ENCODE measurements around the gene HSD3B7. TPM values are rescaled to one million over a fixed set of nuclear protein-coding genes. Genes with fewer than 3 reads are reported as not detected.

Gene HSD3B7
- total RNA-seq, 6 donors from 2014 or later: 10.5 to 38.8 (median 21.3) TPM

DNA sequence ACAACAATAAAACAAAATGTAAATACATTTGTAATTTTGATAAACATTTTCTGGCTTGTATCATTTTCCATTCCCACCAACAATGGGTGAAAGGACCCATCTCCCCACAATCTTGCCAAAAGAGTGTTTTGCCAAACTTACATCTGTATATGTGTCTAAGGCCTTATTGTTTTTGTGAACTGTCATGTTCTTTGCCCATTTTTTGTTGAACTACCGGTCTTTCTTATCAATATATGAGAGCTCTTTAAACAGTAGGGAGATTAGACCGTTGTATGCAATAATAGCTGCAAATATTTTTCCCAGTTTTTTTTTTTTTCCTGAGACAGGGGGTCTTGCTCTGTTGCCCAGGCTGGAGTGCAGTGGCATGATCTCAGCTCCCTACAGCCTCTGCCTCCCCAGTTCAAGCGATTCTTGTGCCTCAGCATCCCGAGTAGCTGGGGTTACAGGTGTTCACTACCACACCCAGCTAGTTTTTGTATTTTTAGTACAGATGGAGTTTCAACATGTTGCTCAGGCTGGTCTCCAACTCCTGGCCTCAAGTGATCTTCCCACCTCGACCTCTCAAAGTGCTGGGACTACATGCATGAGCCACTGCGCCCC is 38.7 kb downstream of the HSD3B7 start:
- TF ChIP-seq, protein P1, sequence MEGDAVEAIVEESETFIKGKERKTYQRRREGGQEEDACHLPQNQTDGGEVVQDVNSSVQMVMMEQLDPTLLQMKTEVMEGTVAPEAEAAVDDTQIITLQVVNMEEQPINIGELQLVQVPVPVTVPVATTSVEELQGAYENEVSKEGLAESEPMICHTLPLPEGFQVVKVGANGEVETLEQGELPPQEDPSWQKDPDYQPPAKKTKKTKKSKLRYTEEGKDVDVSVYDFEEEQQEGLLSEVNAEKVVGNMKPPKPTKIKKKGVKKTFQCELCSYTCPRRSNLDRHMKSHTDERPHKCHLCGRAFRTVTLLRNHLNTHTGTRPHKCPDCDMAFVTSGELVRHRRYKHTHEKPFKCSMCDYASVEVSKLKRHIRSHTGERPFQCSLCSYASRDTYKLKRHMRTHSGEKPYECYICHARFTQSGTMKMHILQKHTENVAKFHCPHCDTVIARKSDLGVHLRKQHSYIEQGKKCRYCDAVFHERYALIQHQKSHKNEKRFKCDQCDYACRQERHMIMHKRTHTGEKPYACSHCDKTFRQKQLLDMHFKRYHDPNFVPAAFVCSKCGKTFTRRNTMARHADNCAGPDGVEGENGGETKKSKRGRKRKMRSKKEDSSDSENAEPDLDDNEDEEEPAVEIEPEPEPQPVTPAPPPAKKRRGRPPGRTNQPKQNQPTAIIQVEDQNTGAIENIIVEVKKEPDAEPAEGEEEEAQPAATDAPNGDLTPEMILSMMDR (IDR thresholded peaks at IDR 0.05): no peak
- no peak for TF ChIP-seq POLR2A (IDR thresholded peaks at IDR 0.05)
- TF ChIP-seq POLR2AphosphoS5 (IDR thresholded peaks at IDR 0.05): no peak
- no peak for TF ChIP-seq EP300 (IDR thresholded peaks at IDR 0.05)
- no peaks in the 10 kb centered on the region for H3K36me3 ChIP-seq
- no peak for DNase-seq
- H3K27ac ChIP-seq: no peak overlapping the region
- H3K9me3 ChIP-seq: no peaks in the 10 kb centered on the region
- ATAC-seq (ENCODE audit: low FRiP score in 2 of 2): no peak
- no peak overlapping the region for H3K4me3 ChIP-seq
- no peaks in the 10 kb centered on the region for H3K4me1 ChIP-seq
- no peaks in the 10 kb centered on the region for H3K27me3 ChIP-seq
- WGBS, 2 donors: 70 to 75% methylated on average over 6 of the region's 6 CpGs

DNA sequence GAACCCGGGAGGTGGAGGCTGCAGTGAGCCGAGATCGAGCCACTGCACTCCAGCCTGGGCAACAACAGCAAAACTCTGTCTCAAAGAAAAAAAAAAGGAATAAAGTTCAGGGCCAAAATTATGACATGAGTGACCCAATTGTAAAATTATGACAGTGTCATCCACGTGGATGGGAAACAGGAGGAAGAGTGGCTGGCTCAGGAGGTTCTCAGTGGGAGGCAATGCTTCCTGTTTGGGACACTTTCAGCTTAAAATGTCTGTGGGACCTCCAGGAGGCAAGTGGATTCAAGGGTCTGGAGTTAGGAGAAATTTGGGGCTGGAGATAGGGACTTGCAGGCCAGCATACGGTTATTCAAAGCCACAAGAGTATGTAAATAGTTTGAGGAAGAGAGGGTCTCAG is 40.3 kb downstream of the HSD3B7 start:
- ATAC-seq (ENCODE audit: low FRiP score in 2 of 2) (peak in 1 of 2 donors; percentile 60), DNase-seq (no peak)
- Histone ChIP-seq H3K36me3 (no peaks in the 10 kb centered on the region), H3K27me3 (no peaks in the 10 kb centered on the region), H3K4me1 (no peaks in the 10 kb centered on the region), H3K27ac (peak overlapping the region in 2 of 4 donors; percentile 65 to 66), H3K9me3 (no peaks in the 10 kb centered on the region), H3K4me3 (no peak overlapping the region)
- TF ChIP-seq POLR2A (IDR thresholded peaks at IDR 0.05) (peak in 1 of 4 donors; percentile 55), EP300 (IDR thresholded peaks at IDR 0.05) (no peak), POLR2AphosphoS5 (IDR thresholded peaks at IDR 0.05) (no peak)
- TF ChIP-seq, protein P1 (IDR thresholded peaks at IDR 0.05): no peak
- 76 to 85% methylated on average over 5 of the region's 5 CpGs for WGBS, 2 donors

DNA sequence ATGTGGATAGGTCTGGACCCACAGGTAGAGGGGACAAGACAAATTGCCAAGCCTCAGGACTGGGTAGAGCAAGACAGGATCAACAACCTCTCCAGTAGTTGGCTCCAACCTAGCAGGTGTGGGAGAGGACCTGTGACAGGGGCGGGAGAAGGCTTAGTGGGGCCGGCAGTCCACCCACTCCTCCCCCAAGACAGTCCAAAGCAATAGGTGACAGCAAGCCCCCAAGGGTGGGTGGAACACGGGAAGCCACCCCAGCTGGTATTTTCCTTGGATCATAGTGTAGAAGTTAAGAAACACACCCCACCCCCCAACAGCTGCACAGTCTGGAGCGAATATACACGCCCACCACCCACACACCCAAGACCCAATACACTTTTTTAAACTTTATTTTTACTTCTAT is 44.3 kb downstream of the HSD3B7 start:
- Histone ChIP-seq H3K36me3 (no peaks in the 10 kb centered on the region), H3K4me3 (no peak overlapping the region), H3K27me3 (no peaks in the 10 kb centered on the region), H3K27ac (no peak overlapping the region), H3K4me1 (peaks cover under 1 to 12% (median 9%) of the 10 kb centered on the region in 4 donors), H3K9me3 (no peaks in the 10 kb centered on the region)
- TF ChIP-seq POLR2AphosphoS5 (IDR thresholded peaks at IDR 0.05) (no peak), POLR2A (IDR thresholded peaks at IDR 0.05) (no peak), EP300 (IDR thresholded peaks at IDR 0.05) (no peak)
- TF ChIP-seq, protein P1 (IDR thresholded peaks at IDR 0.05): no peak
- 83 to 86% methylated on average over 4 to 5 of the region's 5 CpGs for WGBS, 2 donors
- ATAC-seq (ENCODE audit: low FRiP score in 2 of 2): no peak
- no peak for DNase-seq

DNA sequence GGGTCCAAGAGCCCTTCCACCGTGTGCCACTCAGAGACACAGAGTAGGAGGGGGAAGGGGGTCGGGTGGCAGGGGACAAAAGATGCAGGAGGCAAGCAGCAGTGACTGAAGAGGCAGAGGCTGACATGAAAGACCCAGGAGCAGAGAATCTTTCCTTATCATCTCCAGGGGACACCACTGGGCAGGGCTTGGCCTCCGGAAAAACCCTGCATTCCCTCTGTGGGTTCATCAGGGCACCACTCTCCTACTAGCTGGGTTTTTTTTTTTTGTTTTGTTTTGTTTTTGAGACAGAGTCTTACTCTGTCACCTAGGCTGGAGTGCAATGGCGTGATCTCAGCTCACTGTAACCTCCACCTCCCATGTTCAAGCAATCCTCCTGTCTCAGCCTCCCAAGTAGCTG is 46.3 kb downstream of the HSD3B7 start:
- no peak overlapping the region for H3K27ac ChIP-seq
- H3K9me3 ChIP-seq: no peaks in the 10 kb centered on the region
- no peaks in the 10 kb centered on the region for H3K27me3 ChIP-seq
- 75 to 81% methylated on average over 4 of the region's 4 CpGs for WGBS, 2 donors
- ATAC-seq (ENCODE audit: low FRiP score in 2 of 2) (no peak), DNase-seq (no peak)
- TF ChIP-seq POLR2A (IDR thresholded peaks at IDR 0.05): no peak
- no peak for TF ChIP-seq POLR2AphosphoS5 (IDR thresholded peaks at IDR 0.05)
- TF ChIP-seq EP300 (IDR thresholded peaks at IDR 0.05): no peak
- no peak overlapping the region for H3K4me3 ChIP-seq
- peaks cover 9 to 26% (median 20%) of the 10 kb centered on the region in 4 donors for H3K4me1 ChIP-seq
- peaks cover 0 to 19% (median 2%) of the 10 kb centered on the region in 4 donors for H3K36me3 ChIP-seq

DNA sequence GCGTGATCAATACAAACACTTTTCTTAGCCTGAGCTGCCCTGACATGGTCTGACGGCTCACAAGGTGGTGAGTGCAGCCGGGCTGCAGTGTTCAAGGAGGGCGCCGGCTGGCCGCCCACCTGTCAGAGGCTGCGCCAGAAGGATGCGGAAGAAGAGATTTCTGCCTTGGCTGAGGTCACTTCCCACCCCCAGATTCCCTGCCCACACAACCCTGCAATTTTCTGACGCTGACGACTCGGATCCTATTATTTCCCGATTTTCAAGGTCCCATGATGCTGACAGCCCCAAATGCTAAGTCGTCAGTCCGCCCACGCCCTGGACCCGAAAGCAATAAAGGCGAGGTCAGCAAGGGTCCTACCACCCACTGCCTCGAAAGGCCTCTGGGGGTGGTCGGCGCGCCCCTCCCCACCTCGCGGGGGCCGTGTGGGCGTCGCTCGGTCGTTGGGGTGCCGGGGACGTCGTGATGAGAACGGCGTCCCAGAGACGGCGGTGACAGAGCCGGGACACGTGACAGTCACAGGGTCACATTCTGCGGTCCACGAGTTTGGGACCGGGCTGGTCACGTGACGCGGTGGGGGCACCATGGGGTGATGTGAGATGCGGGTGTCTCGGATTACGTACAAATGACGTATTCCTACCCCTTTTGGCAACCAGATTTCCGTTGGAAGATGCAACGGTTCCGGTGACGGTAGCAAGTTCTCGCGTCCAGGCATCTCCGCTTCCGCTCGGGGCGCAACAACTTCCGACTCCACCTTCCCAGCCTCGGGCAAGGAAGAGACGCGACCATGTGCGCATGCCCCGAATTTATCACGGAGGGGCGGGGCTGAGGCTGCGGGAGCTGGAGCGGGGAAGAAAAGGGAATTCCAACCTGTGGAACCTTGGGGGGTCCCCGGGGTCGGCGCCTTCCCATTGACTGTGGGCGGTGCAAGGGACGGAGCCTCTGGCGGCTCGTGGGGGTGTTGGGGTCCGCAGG is 48.0 kb downstream of the HSD3B7 start, which contains the start of gene STX4:
Gene STX4, plus strand, starts transcription at position 823 of the 973 bp plus-strand sequence. CDS start 248 bp downstream, outside the sequence.
- Histone ChIP-seq H3K9me3 (no peaks in the 10 kb centered on the region), H3K36me3 (peaks cover 0 to 35% (median 12%) of the 10 kb centered on the region in 4 donors), H3K27me3 (no peaks in the 10 kb centered on the region), H3K4me1 (peaks cover 9 to 33% (median 21%) of the 10 kb centered on the region in 4 donors), H3K27ac (peak within 1 kb of the TSS; percentile 93 to 99 (median 96)), H3K4me3 (peak within 1 kb of the TSS; percentile 64 to 99 (median 93))
- DNase-seq (peak; percentile 95 to 99), ATAC-seq (ENCODE audit: low FRiP score in 2 of 2) (peak; percentile 95 to 97)
- WGBS, 2 donors: 2 to 11% methylated on average over 7 to 42 of the region's 75 CpGs
- TF ChIP-seq POLR2AphosphoS5 (IDR thresholded peaks at IDR 0.05) (peak; percentile 87 to 96), POLR2A (IDR thresholded peaks at IDR 0.05) (peak in 2 of 4 donors; percentile 44 to 77), EP300 (IDR thresholded peaks at IDR 0.05) (peak in 1 of 4 donors; percentile 90)
- TF ChIP-seq, protein P1 (IDR thresholded peaks at IDR 0.05): peak in 4 of 6 experiments; percentile 13 to 36 (median 24)
